HG03139 (cell line): Measurements from ENCODE around the gene NAP1L1.
"Not testable (repeated sequence)": the region's sequence is repeated elsewhere in the genome, so short reads cannot be mapped to it uniquely, and the experiment has no call there.

Experiments used
- ATAC-seq: cut with Tn5 transposase; IDR thresholded peaks from one replicate; pipeline ENCODE4 v1.9.1; 2021; ENCODE audit not compliant: unreplicated experiment

Gene NAP1L1

DNA sequence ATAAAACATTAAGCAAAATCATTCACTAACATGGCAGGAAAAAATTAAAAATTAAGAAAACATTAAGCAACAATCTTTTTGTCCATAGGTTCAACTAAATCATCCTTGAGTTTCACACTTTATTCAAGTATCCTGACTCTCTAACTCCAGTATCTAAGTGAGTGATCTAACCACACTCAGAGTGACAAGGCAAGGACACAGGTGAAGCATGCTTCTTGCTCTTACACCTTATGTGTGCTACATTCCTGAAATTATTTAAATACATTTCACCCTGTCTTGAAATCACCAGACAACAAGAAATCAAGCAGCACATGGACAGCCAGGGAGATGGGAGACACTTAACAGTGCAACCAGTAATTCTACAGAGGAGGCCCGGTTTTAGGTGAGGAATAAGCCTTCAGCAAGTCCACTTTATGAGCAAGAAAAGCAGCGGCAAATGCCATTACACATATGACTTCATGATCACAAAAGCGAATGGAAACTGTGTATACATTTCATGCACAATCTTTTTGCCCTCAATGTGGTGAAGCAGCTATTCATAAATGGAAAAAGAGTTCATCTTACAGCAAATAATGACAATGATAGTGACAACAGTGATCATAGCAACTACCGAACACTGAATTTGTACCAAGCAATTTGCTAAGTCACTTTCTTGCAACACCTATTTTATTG lies 90.3 kb downstream of the NAP1L1 start:
- no peak for ATAC-seq

DNA sequence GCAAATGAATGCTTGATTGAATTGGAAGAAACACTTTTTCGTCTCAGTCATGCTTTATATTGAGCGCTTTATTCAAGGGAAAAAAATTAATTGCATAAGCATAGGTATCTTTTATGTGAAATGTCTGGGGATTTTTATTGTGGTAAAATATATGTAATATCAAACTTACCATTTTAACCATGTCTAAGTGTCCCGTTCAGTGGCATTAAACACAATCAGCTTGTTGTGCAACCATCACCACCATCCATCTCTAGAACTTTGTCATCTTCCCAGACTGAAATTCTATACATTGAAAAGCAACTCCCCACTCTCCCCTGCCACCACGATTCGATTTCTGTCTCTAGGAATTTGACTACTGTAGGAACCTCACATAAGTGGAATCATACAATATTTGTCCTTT lies 92.7 kb downstream of the NAP1L1 start:
- no peak for ATAC-seq

DNA sequence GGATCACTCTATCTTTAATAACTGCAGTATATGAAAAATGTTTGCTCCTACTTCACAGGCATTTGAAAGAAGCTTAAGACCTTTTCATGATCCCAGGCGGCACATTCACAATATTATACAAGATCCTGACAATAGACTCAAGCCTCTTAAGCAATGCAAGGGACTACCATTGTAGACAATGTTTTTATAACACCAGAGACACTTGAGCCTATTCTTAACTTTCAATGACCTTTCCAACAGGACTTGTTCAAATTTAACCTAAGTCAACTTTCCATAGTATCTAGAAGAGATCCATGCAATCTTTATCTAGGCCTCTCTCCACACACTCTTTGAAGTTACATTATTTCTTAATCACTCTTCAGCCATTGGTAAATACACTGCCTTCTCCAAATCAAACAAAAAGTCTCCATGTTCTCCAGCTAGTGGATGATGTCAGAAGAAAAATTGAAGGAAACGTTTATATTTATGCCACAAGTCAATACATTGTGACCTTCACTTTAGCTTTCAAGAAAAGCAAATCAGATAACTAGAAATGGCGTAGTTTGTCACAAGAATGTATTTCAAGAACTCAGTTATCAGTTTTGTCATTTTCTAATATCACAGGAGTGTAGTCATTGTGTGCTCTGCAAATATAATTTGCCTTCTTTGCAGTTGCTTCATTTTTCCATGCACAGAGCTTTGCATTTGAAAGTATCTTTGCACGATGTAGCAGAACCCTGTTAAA lies 94.1 kb downstream of the NAP1L1 start:
- no peak for ATAC-seq

DNA sequence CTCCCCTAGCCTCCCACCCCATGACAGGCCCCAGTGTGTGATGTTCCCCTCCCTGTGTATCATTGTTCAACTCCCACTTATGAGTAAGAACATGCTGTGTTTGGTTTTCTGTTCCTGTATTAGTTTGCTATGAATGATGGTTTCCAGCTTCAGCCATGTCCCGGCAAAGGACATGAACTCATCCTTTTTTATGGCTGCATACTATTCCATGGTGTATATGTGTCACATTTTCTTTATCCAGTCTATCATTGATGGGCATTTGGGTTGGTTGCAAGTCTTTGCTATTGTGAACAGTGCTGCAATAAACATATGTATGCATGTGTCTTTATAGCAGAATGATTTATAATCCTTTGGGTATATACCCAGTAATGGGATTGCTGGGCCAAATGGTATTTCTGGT lies 96.8 kb downstream of the NAP1L1 start:
- not testable (repeated sequence) for ATAC-seq
